Thymus (tissue), 11 donors: ENCODE measurements around the gene COPG1. TPM values are rescaled to one million over a fixed set of nuclear protein-coding genes. Genes with fewer than 3 reads are reported as not detected.

Source experiments
- DNase-seq, 9 donors: peaks; one replicate each; pipeline ENCODE4 v3.0.0-alpha.2; 2013; ENCODE audit warnings: low spot score in 9 of 9, low read depth in 6 of 9, missing footprints in 1 of 9
- H3K27ac ChIP-seq, 2 donors: one replicate each; pipeline ENCODE4 v1.5.1; 2013; ENCODE audit warnings: control low read depth in 1 of 2, low read depth in 1 of 2, low read length in 1 of 2, mild to moderate bottlenecking in 1 of 2, moderate library complexity in 1 of 2
- H3K27me3 ChIP-seq, 2 donors: one replicate each; pipeline ENCODE4 v1.5.1; 2013; ENCODE audit warnings: low read length in 1 of 2; ENCODE audit not compliant: control insufficient read depth in 2 of 2, insufficient read depth in 1 of 2
- H3K36me3 ChIP-seq, 2 donors: one replicate each; pipeline ENCODE4 v1.5.1; 2013; ENCODE audit warnings: low read length in 1 of 2, mild to moderate bottlenecking in 1 of 2, moderate library complexity in 1 of 2; ENCODE audit not compliant: control insufficient read depth in 2 of 2, insufficient read depth in 2 of 2
- H3K4me1 ChIP-seq, 2 donors: one replicate each; pipeline ENCODE4 v1.5.1; 2013; ENCODE audit warnings: low read length in 2 of 2; ENCODE audit not compliant: control insufficient read depth in 2 of 2, insufficient read depth in 2 of 2
- H3K4me3 ChIP-seq, 2 donors: one replicate each; pipeline ENCODE4 v1.5.1; 2013; ENCODE audit warnings: low read length in 2 of 2, control low read depth in 1 of 2, mild to moderate bottlenecking in 1 of 2
- H3K9me3 ChIP-seq, 2 donors: one replicate each; pipeline ENCODE4 v1.5.1; 2013; ENCODE audit warnings: low read length in 1 of 2, mild to moderate bottlenecking in 1 of 2; ENCODE audit not compliant: control insufficient read depth in 2 of 2, insufficient read depth in 1 of 2
- WGBS: extraction: QIAGEN DNeasy Blood & Tissue Kit; methylation state at CpG from one replicate; pipeline ENCODE4 v1.1.7; 2013; 5-methylcytosine and 5-hydroxymethylcytosine counted together
- polyA plus RNA-seq: library from polyadenylated mRNA; stranded (reverse); fragments of 200-250 nt; gene quantifications from one replicate; pipeline ENCODE4 v1.2.3, GENCODE V29; 2013
- total RNA-seq: library from RNA; stranded (reverse); fragments of 120-200 nt; gene quantifications from one replicate; pipeline ENCODE4 v1.2.4, GENCODE V29; 2013
- donor health status: healthy.

The COPG1 gene
- total and polyA plus RNA-seq, 2 donors = 70.8 to 74.7 TPM

DNA sequence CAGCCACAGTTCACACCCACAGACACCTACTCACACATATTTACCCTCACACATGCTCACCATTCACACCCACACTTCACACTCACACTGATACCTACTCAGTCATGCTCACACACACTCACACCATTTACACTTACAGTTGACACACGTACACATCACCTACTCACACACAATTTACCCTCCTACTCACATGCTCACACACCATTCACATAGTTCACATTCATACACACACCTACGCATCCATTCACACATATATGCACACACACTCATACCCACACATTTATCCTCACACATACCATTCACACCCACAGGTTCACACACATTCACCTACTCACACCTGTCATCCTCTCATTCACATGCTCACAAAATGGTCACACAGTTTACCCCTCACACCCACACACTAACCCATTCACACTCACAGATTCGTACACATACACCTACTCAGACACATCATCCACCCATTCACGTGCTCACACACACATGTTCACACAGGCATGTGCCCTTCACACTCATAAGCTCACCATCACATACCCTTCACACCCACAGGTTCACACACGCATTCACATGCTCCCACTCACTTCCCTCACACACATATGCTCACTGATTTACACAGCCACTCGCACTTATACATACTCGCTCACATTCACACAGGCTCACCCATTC lies 71.5 kb downstream of the COPG1 start:
- peaks cover 14 to 17% of the 10 kb centered on the region in 2 donors for H3K4me1 ChIP-seq

DNA sequence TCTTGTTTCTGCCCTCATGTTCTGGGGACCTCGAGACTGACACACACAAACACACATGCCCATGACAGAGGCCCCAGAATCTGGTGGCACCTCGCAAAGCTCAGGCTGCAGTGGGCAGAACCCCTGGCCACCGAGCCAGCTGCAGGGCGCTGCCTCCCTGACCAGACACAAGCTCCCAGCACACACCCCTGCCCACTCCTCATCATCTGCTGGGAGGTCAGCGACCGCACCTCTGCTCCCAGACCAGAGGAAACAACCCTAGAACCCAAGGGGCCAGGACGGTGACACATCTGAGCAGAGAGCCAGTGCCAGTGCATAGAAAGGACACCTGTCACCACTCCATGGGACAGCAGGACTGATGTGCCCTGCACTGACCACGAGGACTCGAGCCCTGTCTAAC lies 72.5 kb downstream of the COPG1 start:
- no peak for DNase-seq
- Histone ChIP-seq H3K4me1 (peaks cover 14% of the 10 kb centered on the region in 2 donors), H3K4me3 (no peak overlapping the region), H3K27me3 (no peaks in the 10 kb centered on the region), H3K27ac (no peak overlapping the region), H3K9me3 (no peaks in the 10 kb centered on the region), H3K36me3 (peaks cover 0 to 7% of the 10 kb centered on the region in 2 donors)
- WGBS = 97% methylated on average over 9 of the region's 9 CpGs

More for the DNA sequence above, 71.5 kb downstream of the COPG1 start:
- Histone ChIP-seq H3K27ac (no peak overlapping the region), H3K27me3 (no peaks in the 10 kb centered on the region), H3K4me3 (no peak overlapping the region), H3K36me3 (peaks cover 0 to 7% of the 10 kb centered on the region in 2 donors), H3K9me3 (no peaks in the 10 kb centered on the region)
- DNase-seq = no peak
- 97% methylated on average over 7 of the region's 7 CpGs for WGBS

DNA sequence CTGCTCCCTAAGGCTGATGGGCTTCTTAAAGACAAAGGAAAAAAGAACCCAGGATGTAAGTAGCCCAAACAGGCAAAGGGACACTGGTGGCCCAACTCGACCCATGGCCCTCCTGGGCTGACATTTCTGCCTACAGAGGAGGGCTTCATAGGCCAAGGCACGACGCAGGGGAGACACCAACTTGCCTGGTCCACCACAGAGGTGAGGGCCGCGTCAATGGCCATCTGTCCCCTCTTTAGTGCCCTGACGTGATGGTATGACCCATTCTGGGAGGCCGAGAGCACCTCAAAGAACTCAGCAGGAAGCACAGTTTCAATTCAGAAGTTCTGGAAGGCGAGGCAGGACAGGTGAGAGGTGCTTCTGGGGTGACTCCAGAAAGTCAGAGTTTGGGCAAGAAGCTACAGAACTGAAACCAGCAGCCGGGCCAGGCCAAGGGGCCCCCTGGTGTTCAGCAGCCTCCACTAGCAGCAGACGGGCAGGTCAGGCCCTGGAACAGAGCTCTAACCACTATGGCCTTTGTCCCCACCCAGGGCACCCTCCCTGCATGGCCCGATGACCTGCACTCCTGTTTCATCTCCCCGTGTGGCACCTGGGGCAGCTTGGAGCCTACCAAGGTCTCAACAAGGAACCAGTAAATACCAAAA lies 74.4 kb downstream of the COPG1 start:
- Histone ChIP-seq H3K4me3 (no peak overlapping the region), H3K9me3 (no peaks in the 10 kb centered on the region), H3K36me3 (peaks cover 0 to 7% of the 10 kb centered on the region in 2 donors), H3K4me1 (no peaks in the 10 kb centered on the region), H3K27ac (no peak overlapping the region), H3K27me3 (no peaks in the 10 kb centered on the region)
- no peak for DNase-seq
- 93% methylated on average over 12 of the region's 12 CpGs for WGBS

DNA sequence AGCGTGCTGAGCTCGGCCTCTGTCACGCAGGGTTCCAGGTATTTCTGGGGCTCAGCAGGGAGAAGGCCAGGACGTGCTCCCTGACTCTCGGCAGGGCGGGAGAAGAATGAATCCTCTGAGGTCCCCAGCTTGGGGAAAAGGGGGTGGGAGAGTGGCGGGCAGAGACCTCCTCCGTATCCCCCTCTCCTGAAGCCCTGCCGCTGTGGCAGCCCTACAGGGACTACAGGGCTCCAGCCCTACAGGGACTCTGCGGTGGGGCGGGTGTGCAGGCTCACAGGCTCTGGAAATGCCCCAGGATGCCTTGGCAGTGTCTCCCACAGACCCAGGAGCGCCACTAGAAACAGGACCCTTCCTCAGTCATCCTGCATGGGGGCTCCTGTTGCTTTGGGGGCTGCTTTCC lies 75.4 kb downstream of the COPG1 start:
- no peak for DNase-seq
- no peak overlapping the region for H3K27ac ChIP-seq
- H3K27me3 ChIP-seq = no peaks in the 10 kb centered on the region
- H3K4me3 ChIP-seq = no peak overlapping the region
- no peaks in the 10 kb centered on the region for H3K9me3 ChIP-seq
- no peaks in the 10 kb centered on the region for H3K4me1 ChIP-seq
- H3K36me3 ChIP-seq = peaks cover 0 to 7% of the 10 kb centered on the region in 2 donors
- 98% methylated on average over 12 of the region's 12 CpGs for WGBS

DNA sequence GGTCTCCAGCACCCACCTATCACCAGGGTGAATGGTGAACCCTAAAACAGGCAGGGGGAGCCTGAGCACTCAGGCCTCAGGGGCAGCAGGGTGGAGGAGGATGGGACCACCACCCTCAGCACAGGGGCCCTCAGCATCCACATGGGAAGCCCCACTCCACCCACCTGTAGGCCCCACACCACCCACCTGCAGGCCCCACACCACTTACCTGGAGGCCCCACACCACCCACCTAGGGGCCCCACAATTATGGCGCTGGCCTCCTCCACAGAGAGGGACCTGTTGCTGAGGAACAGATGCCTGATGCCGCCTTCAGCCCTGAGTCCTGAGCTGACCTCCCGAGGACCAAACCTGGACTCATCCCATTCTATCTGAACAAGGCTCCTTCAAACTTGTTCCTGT lies 76.0 kb downstream of the COPG1 start:
- WGBS = 98% methylated on average over 3 of the region's 3 CpGs
- Histone ChIP-seq H3K9me3 (no peaks in the 10 kb centered on the region), H3K4me1 (no peaks in the 10 kb centered on the region), H3K27ac (no peak overlapping the region), H3K27me3 (no peaks in the 10 kb centered on the region), H3K4me3 (no peak overlapping the region), H3K36me3 (peaks cover 0 to 7% of the 10 kb centered on the region in 2 donors)
- DNase-seq = no peak

DNA sequence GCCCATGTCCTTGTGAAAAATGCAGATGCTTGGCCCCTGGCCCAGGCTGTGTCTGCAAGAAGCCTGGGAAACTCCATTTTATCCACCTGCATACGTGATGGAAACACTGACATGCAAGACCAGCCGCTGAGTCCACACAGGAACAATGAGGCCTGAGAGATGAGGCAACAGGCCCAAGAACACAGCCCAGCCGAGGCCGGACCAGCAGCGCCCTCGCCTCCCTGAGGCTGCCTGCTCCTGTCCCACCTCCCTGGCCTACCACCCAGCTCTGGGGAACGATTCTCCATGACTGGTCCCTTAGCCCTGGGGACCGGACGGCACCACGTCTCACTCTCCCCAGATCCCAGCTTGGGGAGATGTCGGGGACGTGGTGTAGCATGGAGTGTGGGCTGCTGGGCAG lies 76.7 kb downstream of the COPG1 start:
- Histone ChIP-seq H3K27ac (no peak overlapping the region), H3K9me3 (no peaks in the 10 kb centered on the region), H3K27me3 (no peaks in the 10 kb centered on the region), H3K36me3 (peaks cover 0 to 5% of the 10 kb centered on the region in 2 donors), H3K4me1 (no peaks in the 10 kb centered on the region), H3K4me3 (no peak overlapping the region)
- 96% methylated on average over 12 of the region's 12 CpGs for WGBS
- DNase-seq = no peak

DNA sequence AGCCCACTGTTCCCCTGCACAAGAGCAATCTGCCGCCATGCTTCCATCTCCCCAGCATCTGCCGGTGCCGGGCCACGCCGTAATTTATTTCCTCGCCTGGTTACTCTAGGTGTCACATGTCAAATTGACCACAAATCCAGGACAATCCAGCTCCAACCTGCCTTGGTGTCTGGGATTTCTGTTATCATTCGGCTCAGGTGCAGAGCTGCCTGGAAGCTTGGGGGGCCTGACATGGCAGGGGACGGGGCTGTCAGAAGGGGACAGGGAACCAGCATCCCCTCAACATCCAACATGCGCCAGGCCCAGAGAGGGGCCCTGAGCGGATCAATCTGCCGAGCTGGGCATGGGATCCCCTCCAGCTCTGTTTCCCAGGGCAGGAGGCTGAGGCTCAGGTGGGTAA lies 77.2 kb downstream of the COPG1 start:
- 95% methylated on average over 11 of the region's 11 CpGs for WGBS

More for the DNA sequence above, 77.2 kb downstream of the COPG1 start:
- Histone ChIP-seq H3K4me3 (no peak overlapping the region), H3K4me1 (no peaks in the 10 kb centered on the region), H3K9me3 (no peaks in the 10 kb centered on the region), H3K27me3 (no peaks in the 10 kb centered on the region), H3K36me3 (peaks cover 0 to 5% of the 10 kb centered on the region in 2 donors), H3K27ac (no peak overlapping the region)
- DNase-seq = no peak

Other genes with a start within 250 kb of the COPG1 start
- 1.0 TPM for gene EFCC1, start 248.3 kb upstream of the COPG1 start, total RNA-seq
- 1.5 TPM for gene EFCC1, start 248.3 kb upstream of the COPG1 start, polyA plus RNA-seq
- 0.14 TPM for gene GP9, start 188.8 kb upstream of the COPG1 start, total RNA-seq
- 0.02 TPM for gene GP9, start 188.8 kb upstream of the COPG1 start, polyA plus RNA-seq
- gene RAB43, start 127.8 kb upstream of the COPG1 start, total RNA-seq = 12.8 TPM
- gene RAB43, start 127.8 kb upstream of the COPG1 start, polyA plus RNA-seq = 21.2 TPM
- 32.6 TPM for gene ISY1, start 88.5 kb upstream of the COPG1 start, total RNA-seq
- 34.8 TPM for gene ISY1, start 88.5 kb upstream of the COPG1 start, polyA plus RNA-seq
- 307 TPM for gene CNBP, start 65.7 kb upstream of the COPG1 start, total RNA-seq
- gene CNBP, start 65.7 kb upstream of the COPG1 start, polyA plus RNA-seq = 519 TPM
- 33.2 TPM for gene HMCES, start 29.3 kb downstream of the COPG1 start, total RNA-seq
- 59.4 TPM for gene HMCES, start 29.3 kb downstream of the COPG1 start, polyA plus RNA-seq
- 0.05 TPM for gene EFCAB12, start 179.0 kb downstream of the COPG1 start, total RNA-seq
- gene EFCAB12, start 179.0 kb downstream of the COPG1 start, polyA plus RNA-seq = 0.37 TPM
- gene MBD4, start 190.3 kb downstream of the COPG1 start, total RNA-seq = 48.4 TPM
- 28.8 TPM for gene MBD4, start 190.3 kb downstream of the COPG1 start, polyA plus RNA-seq
- gene IFT122, start 190.6 kb downstream of the COPG1 start, total RNA-seq = 14.5 TPM
- gene IFT122, start 190.6 kb downstream of the COPG1 start, polyA plus RNA-seq = 10.0 TPM